ENCODE data around the gene GHDC.

DNA sequence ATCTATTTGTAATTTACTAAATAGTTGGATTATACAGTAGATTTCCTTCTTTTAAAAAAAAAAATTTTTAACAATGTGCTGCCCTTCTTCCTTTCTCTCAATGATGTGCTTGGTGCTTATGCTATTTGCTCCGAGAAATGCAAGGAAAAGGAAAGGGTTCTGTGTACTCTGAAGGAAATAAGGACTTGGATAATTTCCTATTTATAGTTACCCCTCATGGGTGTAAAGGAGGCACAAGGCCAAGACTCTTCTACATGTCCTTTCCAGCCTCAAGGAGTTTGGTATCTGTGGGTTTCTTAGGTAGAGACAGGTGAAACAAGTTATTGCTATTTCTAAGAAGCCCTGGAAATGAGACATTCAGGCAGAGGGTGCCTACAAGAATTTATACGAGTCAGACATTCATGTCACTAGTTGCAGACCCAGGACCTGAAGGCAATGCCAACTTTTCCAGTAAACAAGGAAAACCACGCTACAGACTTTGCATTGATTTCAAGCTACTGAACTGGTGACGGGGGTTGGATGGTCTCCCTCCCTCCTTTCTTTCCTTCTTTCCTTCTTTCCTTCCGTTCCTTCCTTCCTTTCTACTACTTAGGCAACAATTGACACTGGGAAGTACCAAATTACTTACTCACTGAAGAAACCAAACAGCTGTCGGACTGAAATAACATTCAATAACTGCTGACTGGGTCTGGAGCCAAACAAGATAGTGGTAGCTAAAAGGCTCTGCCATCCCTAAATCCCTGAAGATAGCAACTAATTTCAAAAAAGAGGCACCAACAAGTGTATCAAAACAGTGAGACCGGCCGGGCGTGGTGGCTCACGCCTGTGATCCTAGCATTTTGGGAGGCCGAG, 33.8 kb upstream of the GHDC start:
- TF ChIP-seq, protein P1, sequence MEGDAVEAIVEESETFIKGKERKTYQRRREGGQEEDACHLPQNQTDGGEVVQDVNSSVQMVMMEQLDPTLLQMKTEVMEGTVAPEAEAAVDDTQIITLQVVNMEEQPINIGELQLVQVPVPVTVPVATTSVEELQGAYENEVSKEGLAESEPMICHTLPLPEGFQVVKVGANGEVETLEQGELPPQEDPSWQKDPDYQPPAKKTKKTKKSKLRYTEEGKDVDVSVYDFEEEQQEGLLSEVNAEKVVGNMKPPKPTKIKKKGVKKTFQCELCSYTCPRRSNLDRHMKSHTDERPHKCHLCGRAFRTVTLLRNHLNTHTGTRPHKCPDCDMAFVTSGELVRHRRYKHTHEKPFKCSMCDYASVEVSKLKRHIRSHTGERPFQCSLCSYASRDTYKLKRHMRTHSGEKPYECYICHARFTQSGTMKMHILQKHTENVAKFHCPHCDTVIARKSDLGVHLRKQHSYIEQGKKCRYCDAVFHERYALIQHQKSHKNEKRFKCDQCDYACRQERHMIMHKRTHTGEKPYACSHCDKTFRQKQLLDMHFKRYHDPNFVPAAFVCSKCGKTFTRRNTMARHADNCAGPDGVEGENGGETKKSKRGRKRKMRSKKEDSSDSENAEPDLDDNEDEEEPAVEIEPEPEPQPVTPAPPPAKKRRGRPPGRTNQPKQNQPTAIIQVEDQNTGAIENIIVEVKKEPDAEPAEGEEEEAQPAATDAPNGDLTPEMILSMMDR (IDR thresholded peaks at IDR 0.05) = no peak
- TF ChIP-seq POLR2A (IDR thresholded peaks at IDR 0.05) = no peak
